WTC11 (cell line): ENCODE measurements around the gene WDR18.

Source experiments
- CREB1 ChIP-seq: sonication (generic); formaldehyde crosslinking; IDR thresholded peaks from 2 replicates; pipeline ENCODE4 v1.8.0; 2023; ENCODE audit warnings: mild to moderate bottlenecking, missing genetic modification reagents
- ESRRA ChIP-seq: sonication (generic); formaldehyde crosslinking; IDR thresholded peaks from 2 replicates; pipeline ENCODE4 v1.8.1; 2022; ENCODE audit warnings: mild to moderate bottlenecking, missing genetic modification reagents, borderline replicate concordance
- GABPB1 ChIP-seq: sonication (generic); formaldehyde crosslinking; IDR thresholded peaks from 2 replicates; pipeline ENCODE4 v1.8.1; 2023; ENCODE audit warnings: mild to moderate bottlenecking, missing genetic modification reagents
- NR1H2 ChIP-seq: sonication (generic); formaldehyde crosslinking; IDR thresholded peaks from 2 replicates; pipeline ENCODE4 v1.9.0; 2021; ENCODE audit warnings: mild to moderate bottlenecking, moderate library complexity, missing genetic modification reagents
- ZNF121 ChIP-seq: sonication (generic); formaldehyde crosslinking; IDR thresholded peaks from 2 replicates; pipeline ENCODE4 v1.8.0; 2023; ENCODE audit warnings: missing genetic modification reagents
- TF ChIP-seq, protein P1 (sequence below): fragments of 200-600 bp; IDR thresholded peaks from 2 replicates; pipeline ENCODE4 v1.8.0; 2022; ENCODE audit warnings: antibody characterized with exemption
- TF ChIP-seq, protein P2 (sequence below): sonication (generic); formaldehyde crosslinking; IDR thresholded peaks from 2 replicates; pipeline ENCODE4 v1.8.1; 2023; ENCODE audit warnings: mild to moderate bottlenecking, missing genetic modification reagents, moderate library complexity
- TF ChIP-seq, protein P3 (sequence below): fragments of 250-450 bp; sonication (Bioruptor Pico); IDR thresholded peaks from 2 replicates; pipeline ENCODE4 v2.1.2; 2022; ENCODE audit warnings: mild to moderate bottlenecking, moderate library complexity
- TF ChIP-seq, protein P4 (sequence below): sonication (generic); formaldehyde crosslinking; IDR thresholded peaks from 2 replicates; pipeline ENCODE4 v1.8.1; 2023; ENCODE audit warnings: mild to moderate bottlenecking, missing genetic modification reagents
- TF ChIP-seq, protein P5 (sequence below): sonication (generic); formaldehyde crosslinking; IDR thresholded peaks from 2 replicates; pipeline ENCODE4 v1.8.1; 2022; ENCODE audit warnings: low read depth, missing genetic modification reagents, borderline replicate concordance
- TF ChIP-seq, protein P6 (sequence below): sonication (generic); formaldehyde crosslinking; conservative IDR thresholded peaks from 2 replicates; pipeline ENCODE4 v1.8.1; 2022; ENCODE audit warnings: mild to moderate bottlenecking, missing genetic modification reagents
- TF ChIP-seq, protein P7 (sequence below): sonication (generic); formaldehyde crosslinking; IDR thresholded peaks from 2 replicates; pipeline ENCODE4 v1.8.0; 2022; ENCODE audit warnings: missing genetic modification reagents
- TF ChIP-seq, protein P8 (sequence below): sonication (generic); formaldehyde crosslinking; IDR thresholded peaks from 2 replicates; pipeline ENCODE4 v1.8.1; 2022; ENCODE audit warnings: low read depth, mild to moderate bottlenecking, moderate library complexity, missing genetic modification reagents, borderline replicate concordance

DNA sequence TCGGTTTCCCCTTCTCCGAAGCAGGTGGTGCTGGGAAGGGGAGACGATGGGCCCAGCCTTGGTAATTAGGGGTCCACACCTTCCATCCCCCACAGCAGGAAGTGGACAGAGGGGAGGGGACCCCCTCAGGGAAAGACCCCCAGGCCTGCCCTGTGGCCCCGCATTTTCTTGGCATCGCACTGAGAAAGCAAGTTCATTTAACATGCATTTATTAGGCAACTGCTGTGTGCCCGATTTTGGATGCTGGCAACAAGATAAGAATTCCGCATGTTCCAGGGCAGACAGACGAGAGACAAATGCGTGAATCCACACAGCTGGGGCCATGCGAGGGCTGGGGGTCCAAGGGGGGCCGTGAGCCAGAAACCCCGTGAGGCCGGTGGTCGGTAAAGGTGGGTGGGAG, 29.9 kb upstream of the WDR18 start:
- TF ChIP-seq, protein P1, sequence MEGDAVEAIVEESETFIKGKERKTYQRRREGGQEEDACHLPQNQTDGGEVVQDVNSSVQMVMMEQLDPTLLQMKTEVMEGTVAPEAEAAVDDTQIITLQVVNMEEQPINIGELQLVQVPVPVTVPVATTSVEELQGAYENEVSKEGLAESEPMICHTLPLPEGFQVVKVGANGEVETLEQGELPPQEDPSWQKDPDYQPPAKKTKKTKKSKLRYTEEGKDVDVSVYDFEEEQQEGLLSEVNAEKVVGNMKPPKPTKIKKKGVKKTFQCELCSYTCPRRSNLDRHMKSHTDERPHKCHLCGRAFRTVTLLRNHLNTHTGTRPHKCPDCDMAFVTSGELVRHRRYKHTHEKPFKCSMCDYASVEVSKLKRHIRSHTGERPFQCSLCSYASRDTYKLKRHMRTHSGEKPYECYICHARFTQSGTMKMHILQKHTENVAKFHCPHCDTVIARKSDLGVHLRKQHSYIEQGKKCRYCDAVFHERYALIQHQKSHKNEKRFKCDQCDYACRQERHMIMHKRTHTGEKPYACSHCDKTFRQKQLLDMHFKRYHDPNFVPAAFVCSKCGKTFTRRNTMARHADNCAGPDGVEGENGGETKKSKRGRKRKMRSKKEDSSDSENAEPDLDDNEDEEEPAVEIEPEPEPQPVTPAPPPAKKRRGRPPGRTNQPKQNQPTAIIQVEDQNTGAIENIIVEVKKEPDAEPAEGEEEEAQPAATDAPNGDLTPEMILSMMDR = no peak
- TF ChIP-seq, protein P2, sequence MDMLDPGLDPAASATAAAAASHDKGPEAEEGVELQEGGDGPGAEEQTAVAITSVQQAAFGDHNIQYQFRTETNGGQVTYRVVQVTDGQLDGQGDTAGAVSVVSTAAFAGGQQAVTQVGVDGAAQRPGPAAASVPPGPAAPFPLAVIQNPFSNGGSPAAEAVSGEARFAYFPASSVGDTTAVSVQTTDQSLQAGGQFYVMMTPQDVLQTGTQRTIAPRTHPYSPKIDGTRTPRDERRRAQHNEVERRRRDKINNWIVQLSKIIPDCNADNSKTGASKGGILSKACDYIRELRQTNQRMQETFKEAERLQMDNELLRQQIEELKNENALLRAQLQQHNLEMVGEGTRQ (CRISPR knock-in tag) = no peak
- TF ChIP-seq, protein P3, sequence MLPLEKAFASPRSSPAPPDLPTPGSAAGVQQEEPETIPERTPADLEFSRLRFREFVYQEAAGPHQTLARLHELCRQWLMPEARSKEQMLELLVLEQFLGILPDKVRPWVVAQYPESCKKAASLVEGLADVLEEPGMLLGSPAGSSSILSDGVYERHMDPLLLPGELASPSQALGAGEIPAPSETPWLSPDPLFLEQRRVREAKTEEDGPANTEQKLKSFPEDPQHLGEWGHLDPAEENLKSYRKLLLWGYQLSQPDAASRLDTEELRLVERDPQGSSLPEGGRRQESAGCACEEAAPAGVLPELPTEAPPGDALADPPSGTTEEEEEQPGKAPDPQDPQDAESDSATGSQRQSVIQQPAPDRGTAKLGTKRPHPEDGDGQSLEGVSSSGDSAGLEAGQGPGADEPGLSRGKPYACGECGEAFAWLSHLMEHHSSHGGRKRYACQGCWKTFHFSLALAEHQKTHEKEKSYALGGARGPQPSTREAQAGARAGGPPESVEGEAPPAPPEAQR (CRISPR knock-in tag) = no peak
- TF ChIP-seq, protein P4, sequence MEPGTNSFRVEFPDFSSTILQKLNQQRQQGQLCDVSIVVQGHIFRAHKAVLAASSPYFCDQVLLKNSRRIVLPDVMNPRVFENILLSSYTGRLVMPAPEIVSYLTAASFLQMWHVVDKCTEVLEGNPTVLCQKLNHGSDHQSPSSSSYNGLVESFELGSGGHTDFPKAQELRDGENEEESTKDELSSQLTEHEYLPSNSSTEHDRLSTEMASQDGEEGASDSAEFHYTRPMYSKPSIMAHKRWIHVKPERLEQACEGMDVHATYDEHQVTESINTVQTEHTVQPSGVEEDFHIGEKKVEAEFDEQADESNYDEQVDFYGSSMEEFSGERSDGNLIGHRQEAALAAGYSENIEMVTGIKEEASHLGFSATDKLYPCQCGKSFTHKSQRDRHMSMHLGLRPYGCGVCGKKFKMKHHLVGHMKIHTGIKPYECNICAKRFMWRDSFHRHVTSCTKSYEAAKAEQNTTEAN (CRISPR knock-in tag) = no peak
- TF ChIP-seq, protein P5, sequence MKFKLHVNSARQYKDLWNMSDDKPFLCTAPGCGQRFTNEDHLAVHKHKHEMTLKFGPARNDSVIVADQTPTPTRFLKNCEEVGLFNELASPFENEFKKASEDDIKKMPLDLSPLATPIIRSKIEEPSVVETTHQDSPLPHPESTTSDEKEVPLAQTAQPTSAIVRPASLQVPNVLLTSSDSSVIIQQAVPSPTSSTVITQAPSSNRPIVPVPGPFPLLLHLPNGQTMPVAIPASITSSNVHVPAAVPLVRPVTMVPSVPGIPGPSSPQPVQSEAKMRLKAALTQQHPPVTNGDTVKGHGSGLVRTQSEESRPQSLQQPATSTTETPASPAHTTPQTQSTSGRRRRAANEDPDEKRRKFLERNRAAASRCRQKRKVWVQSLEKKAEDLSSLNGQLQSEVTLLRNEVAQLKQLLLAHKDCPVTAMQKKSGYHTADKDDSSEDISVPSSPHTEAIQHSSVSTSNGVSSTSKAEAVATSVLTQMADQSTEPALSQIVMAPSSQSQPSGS (CRISPR knock-in tag) = no peak
- no peak for TF ChIP-seq GABPB1 (CRISPR knock-in tag)
- TF ChIP-seq, protein P6, sequence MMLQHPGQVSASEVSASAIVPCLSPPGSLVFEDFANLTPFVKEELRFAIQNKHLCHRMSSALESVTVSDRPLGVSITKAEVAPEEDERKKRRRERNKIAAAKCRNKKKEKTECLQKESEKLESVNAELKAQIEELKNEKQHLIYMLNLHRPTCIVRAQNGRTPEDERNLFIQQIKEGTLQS = no peak
- TF ChIP-seq NR1H2 = no peak
- no peak for TF ChIP-seq ESRRA (CRISPR knock-in tag)
- TF ChIP-seq ZNF121 = no peak
- TF ChIP-seq, protein P7, sequence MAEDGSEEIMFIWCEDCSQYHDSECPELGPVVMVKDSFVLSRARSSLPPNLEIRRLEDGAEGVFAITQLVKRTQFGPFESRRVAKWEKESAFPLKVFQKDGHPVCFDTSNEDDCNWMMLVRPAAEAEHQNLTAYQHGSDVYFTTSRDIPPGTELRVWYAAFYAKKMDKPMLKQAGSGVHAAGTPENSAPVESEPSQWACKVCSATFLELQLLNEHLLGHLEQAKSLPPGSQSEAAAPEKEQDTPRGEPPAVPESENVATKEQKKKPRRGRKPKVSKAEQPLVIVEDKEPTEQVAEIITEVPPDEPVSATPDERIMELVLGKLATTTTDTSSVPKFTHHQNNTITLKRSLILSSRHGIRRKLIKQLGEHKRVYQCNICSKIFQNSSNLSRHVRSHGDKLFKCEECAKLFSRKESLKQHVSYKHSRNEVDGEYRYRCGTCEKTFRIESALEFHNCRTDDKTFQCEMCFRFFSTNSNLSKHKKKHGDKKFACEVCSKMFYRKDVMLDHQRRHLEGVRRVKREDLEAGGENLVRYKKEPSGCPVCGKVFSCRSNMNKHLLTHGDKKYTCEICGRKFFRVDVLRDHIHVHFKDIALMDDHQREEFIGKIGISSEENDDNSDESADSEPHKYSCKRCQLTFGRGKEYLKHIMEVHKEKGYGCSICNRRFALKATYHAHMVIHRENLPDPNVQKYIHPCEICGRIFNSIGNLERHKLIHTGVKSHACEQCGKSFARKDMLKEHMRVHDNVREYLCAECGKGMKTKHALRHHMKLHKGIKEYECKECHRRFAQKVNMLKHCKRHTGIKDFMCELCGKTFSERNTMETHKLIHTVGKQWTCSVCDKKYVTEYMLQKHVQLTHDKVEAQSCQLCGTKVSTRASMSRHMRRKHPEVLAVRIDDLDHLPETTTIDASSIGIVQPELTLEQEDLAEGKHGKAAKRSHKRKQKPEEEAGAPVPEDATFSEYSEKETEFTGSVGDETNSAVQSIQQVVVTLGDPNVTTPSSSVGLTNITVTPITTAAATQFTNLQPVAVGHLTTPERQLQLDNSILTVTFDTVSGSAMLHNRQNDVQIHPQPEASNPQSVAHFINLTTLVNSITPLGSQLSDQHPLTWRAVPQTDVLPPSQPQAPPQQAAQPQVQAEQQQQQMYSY (CRISPR knock-in tag) = no peak
- TF ChIP-seq, protein P8, sequence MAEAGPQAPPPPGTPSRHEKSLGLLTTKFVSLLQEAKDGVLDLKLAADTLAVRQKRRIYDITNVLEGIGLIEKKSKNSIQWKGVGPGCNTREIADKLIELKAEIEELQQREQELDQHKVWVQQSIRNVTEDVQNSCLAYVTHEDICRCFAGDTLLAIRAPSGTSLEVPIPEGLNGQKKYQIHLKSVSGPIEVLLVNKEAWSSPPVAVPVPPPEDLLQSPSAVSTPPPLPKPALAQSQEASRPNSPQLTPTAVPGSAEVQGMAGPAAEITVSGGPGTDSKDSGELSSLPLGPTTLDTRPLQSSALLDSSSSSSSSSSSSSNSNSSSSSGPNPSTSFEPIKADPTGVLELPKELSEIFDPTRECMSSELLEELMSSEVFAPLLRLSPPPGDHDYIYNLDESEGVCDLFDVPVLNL = no peak
- no peak for TF ChIP-seq CREB1
